Ishikawa (cell line): ENCODE data around the gene LST1.

Experiments used
- CEBPB ChIP-seq: IDR thresholded peaks from 2 replicates; pipeline ENCODE4 v1.6.1; 2012
- CREB1 ChIP-seq: IDR thresholded peaks from 2 replicates; pipeline ENCODE4 v1.6.1; 2012; ENCODE audit warnings: low read depth
- EGR1 ChIP-seq: IDR thresholded peaks from 2 replicates; pipeline ENCODE4 v1.6.1; 2012
- EP300 ChIP-seq: IDR thresholded peaks from 2 replicates; pipeline ENCODE4 v1.6.1; 2012; ENCODE audit warnings: borderline replicate concordance
- FOXM1 ChIP-seq: IDR thresholded peaks from 2 replicates; pipeline ENCODE4 v1.6.1; 2012; ENCODE audit warnings: low read depth, borderline replicate concordance
- NFIC ChIP-seq: IDR thresholded peaks from 2 replicates; pipeline ENCODE4 v1.6.1; 2012
- RAD21 ChIP-seq: IDR thresholded peaks from 2 replicates; pipeline ENCODE4 v1.6.1; 2012; ENCODE audit warnings: low read depth
- REST ChIP-seq: IDR thresholded peaks from 2 replicates; pipeline ENCODE4 v1.6.1; 2012; ENCODE audit warnings: low read depth, mild to moderate bottlenecking
- TAF1 ChIP-seq: IDR thresholded peaks from 2 replicates; pipeline ENCODE4 v1.6.1; 2012; ENCODE audit warnings: low read depth, mild to moderate bottlenecking
- TCF12 ChIP-seq: IDR thresholded peaks from 2 replicates; pipeline ENCODE4 v1.6.1; 2012; ENCODE audit warnings: low read depth
- TEAD4 ChIP-seq: IDR thresholded peaks from 2 replicates; pipeline ENCODE4 v1.6.1; 2012
- YY1 ChIP-seq: IDR thresholded peaks from 2 replicates; pipeline ENCODE4 v1.6.1; 2012; ENCODE audit warnings: low read depth
- ZBTB7A ChIP-seq: IDR thresholded peaks from 2 replicates; pipeline ENCODE4 v1.6.1; 2012; ENCODE audit warnings: low read depth
- TF ChIP-seq, protein P1 (sequence below): IDR thresholded peaks from 2 replicates; pipeline ENCODE4 v1.6.1; 2012
- TF ChIP-seq, protein P2 (sequence below): IDR thresholded peaks from 2 replicates; pipeline ENCODE4 v1.6.1; 2012

Gene LST1

GRCh38 chr6:31607317-31607716 lies 21.2 kb downstream of the LST1 start:
- TF ChIP-seq TEAD4, result no peak
- no peak for TF ChIP-seq CEBPB

DNA sequence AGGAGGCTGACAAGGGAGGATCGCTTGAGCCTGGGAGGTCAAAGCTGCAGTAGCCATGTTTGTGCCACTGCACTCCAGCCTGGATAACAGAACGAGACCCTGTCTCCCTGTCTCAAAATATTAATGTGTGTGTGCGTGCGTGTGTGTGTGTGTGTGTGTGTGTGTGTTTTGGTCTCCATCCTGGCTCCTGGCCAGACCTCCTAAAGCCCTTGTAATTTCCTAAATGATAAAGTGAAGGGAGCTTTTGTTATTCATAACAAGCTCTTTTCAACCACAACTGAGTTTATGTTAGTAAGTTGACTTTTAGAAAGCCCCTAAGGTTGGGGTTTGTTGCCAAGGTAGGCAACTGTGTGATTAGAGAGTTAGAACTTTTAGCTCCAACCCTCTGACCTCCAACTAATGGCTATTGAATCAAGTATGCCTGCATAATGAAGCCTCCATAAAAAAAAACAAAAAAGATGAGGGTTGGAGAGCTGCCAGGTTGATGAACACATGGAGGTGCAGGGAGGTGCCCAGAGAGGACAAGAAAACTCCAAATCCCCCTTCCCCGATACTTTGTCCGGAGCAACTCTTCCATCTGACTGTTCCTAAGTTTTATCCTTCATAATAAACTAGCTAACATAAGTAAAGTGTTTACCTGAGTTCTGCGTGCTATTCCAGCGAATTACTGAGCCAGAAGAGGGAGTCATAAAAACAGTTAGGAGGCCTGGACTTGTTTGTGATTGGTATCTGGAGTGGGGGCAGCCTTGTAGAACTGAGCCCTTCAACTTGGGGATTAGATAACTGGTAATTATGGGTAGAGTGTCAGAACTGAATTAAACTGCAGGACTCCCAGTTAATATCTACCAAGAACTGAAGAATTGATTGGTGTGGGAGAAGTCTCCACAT lies 23.7 kb downstream of the LST1 start:
- TF ChIP-seq RAD21 (no peak), CEBPB (no peak), FOXM1 (no peak), CREB1 (no peak), TEAD4 (no peak), REST (no peak), TCF12 (no peak), EP300 (no peak), TAF1 (no peak), EGR1 (no peak), ZBTB7A (no peak), NFIC (no peak)
- TF ChIP-seq, protein P1, sequence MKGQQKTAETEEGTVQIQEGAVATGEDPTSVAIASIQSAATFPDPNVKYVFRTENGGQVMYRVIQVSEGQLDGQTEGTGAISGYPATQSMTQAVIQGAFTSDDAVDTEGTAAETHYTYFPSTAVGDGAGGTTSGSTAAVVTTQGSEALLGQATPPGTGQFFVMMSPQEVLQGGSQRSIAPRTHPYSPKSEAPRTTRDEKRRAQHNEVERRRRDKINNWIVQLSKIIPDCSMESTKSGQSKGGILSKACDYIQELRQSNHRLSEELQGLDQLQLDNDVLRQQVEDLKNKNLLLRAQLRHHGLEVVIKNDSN, result no peak
- TF ChIP-seq, protein P2, sequence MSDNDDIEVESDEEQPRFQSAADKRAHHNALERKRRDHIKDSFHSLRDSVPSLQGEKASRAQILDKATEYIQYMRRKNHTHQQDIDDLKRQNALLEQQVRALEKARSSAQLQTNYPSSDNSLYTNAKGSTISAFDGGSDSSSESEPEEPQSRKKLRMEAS, result no peak

GRCh38 chr6:31610968-31611367 lies 24.9 kb downstream of the LST1 start:
- TF ChIP-seq YY1 (no peak), RAD21 (no peak), EP300 (no peak), TAF1 (no peak), REST (no peak), CEBPB (no peak), ZBTB7A (no peak), CREB1 (no peak), TCF12 (no peak), NFIC (no peak)
- TF ChIP-seq, protein P1, result no peak

DNA sequence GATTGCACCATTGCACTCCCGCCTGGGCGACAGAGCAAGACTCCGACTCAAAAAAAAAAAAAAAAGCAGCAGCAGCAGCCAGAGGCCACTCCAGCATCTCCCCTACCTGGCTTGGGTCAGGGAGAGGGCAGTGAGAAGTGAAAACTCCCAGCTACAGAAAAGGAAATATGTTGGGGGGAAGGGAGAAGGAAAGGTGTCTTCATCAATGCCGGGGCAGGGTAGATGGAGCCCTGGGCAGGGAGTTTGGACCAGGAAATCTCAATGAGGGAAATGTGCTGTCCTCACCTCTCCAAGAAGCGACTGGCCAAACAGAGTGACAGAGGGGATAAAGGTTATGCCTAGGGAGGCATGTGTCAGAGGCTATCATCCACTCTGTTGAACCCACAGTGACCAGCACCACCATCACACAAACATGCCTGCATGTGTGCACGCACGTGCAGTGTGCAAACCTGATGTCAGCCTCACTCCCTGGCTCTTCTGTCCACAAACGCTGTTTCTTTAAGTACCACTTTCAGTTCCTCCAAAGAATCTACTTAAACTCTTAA lies 28.1 kb downstream of the LST1 start:
- TF ChIP-seq TCF12 (no peak), RAD21 (no peak), EP300 (no peak), EGR1 (no peak), TAF1 (no peak), FOXM1 (no peak), TEAD4 (no peak), NFIC (no peak), CEBPB (no peak)

DNA sequence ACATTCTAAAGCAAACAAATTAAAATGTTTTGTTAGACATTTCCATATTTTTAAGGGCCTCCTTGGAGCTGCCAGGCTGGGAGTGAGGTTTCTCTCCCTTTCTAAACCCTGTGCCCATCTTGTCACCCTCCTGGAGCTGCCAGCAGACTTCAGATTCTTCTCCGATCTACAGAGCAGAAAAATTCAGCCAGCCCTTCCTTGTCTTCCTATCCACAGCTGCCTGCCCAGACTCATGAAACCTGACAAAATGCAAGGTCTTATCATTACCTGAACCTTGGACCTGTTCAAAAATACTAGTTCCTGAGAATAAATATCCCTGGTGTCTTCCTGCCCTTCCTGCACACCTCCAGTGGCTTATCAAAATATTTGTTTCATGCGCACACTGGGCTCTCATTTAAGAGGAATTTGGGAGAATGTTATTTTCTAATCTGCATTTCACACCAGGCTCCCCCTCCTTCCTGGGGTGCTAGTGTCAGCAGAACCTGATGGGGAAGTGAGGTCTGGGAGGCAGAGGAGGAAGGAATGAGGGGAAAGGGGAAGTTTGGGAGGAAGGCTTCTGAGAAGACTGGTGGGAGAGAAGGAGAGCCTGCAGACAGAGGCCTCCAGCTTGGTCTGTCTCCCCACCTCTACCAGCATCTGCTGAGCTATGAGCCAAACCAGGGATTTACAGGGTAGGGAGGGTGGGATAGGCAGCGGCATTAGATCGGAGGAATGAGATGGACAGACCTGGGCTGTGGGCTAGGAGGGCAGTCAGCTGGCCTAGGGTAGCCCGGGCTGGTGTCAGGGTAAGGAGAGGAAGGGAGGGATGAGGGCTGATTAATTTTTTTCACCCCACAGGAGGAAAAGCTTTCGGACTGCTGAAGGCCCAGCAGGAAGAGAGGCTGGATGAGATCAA lies 28.9 kb downstream of the LST1 start, which contains the start of gene AIF1:
Gene AIF1 (plus strand): TSS at position 551 of the 895 bp plus-strand sequence. CDS start 96 bp downstream, at position 647.
- TF ChIP-seq CEBPB, result no peak
- TF ChIP-seq NFIC, result no peak
- TF ChIP-seq, protein P1, result no peak
- no peak for TF ChIP-seq RAD21
- no peak for TF ChIP-seq EGR1
- TF ChIP-seq TEAD4, result no peak
- no peak for TF ChIP-seq FOXM1
- TF ChIP-seq CREB1, result no peak
- TF ChIP-seq ZBTB7A, result no peak
- TF ChIP-seq, protein P2, result no peak
